H1 (cell line): Measurements from ENCODE around the gene C5AR1. TPM values are rescaled to one million over a fixed set of nuclear protein-coding genes. Genes with fewer than 3 reads are reported as not detected.

Experiments
- CTCF ChIA-PET: fragments of 300-600 bp; sonication (Branson Sonifier 250); formaldehyde crosslinking; loops from one replicate; lab custom pipeline; 2021; ENCODE audit not compliant: partially characterized antibody; lab: Charles Lee
- POLR2A ChIA-PET: fragments of 300-600 bp; sonication (Branson Sonifier 250); formaldehyde crosslinking; loops from one replicate; lab custom pipeline; 2021; ENCODE audit warnings: inconsistent platforms; ENCODE audit not compliant: partially characterized antibody; lab: Charles Lee
- DNase-seq, 2 experiments: peaks; one replicate each; pipeline versions ENCODE4 v3.0.0 to v3.0.0-alpha.2; 2010 to 2022; ENCODE audit warnings: low spot score in 2 of 2, low read depth in 1 of 2, mixed read lengths in 1 of 2
- FAIRE-seq: peaks from 2 replicates; lab custom pipeline; 2011; peaks lifted over from hg19 to GRCh38; lab: Jason Lieb, UNC
- H2AFZ ChIP-seq: 2 replicates; pipeline ENCODE4 v1.8.1; 2012; ENCODE audit warnings: low read length, inconsistent platforms
- H2AK5ac ChIP-seq: 2 replicates; pipeline ENCODE4 v1.6.1; 2013; ENCODE audit warnings: low read depth, low read length
- H2BK120ac ChIP-seq: replicated peaks from 2 replicates; pipeline ENCODE3; 2013; ENCODE audit warnings: low read depth, low read length, inconsistent platforms
- H2BK12ac ChIP-seq: 2 replicates; pipeline ENCODE4 v1.6.1; 2013; ENCODE audit warnings: low read depth, low read length
- H2BK15ac ChIP-seq: 2 replicates; pipeline ENCODE4 v1.6.1; 2013; ENCODE audit warnings: low read length
- H2BK20ac ChIP-seq: 2 replicates; pipeline ENCODE4 v1.6.1; 2013; ENCODE audit warnings: low read length
- H2BK5ac ChIP-seq: 2 replicates; pipeline ENCODE4 v1.6.1; 2013; ENCODE audit warnings: low read depth, low read length
- H3K14ac ChIP-seq: 2 replicates; pipeline ENCODE4 v1.6.1; 2013; ENCODE audit warnings: inconsistent platforms; ENCODE audit not compliant: insufficient read length
- H3K18ac ChIP-seq: 2 replicates; pipeline ENCODE4 v1.6.1; 2013; ENCODE audit warnings: low read length; ENCODE audit errors: extremely low read depth
- H3K23ac ChIP-seq: 2 replicates; pipeline ENCODE4 v1.6.1; 2013; ENCODE audit warnings: inconsistent platforms; ENCODE audit not compliant: insufficient read length
- H3K23me2 ChIP-seq: 2 replicates; pipeline ENCODE4 v1.6.1; 2013; ENCODE audit warnings: low read depth, low read length
- H3K27ac ChIP-seq: 2 replicates; pipeline ENCODE4 v1.6.1; 2011; ENCODE audit warnings: low read depth, low read length, inconsistent platforms
- H3K27me3 ChIP-seq, 4 experiments: replicated peaks in 1 of 4; 1 replicate in 1 of 4; 2 replicates in 3 of 4; pipeline versions ENCODE4 v1.6.1 to v1.8.1; 2011 to 2013; ENCODE audit warnings: low read length in 3 of 4, mild to moderate bottlenecking in 3 of 4, inconsistent platforms in 2 of 4, mixed read lengths in 2 of 4, moderate library complexity in 1 of 4; ENCODE audit not compliant: control insufficient read depth in 3 of 4, insufficient read depth in 3 of 4; ENCODE audit errors: extremely low read depth in 1 of 4
- H3K36me3 ChIP-seq, 4 experiments: 2 replicates each; pipeline versions ENCODE4 v1.6.1 to v1.8.1; 2011 to 2013; ENCODE audit warnings: mild to moderate bottlenecking in 4 of 4, low read length in 3 of 4, moderate library complexity in 2 of 4, control low read depth in 1 of 4, inconsistent platforms in 1 of 4; ENCODE audit not compliant: insufficient read depth in 4 of 4, control insufficient read depth in 2 of 4
- H3K4ac ChIP-seq: replicated peaks from 2 replicates; pipeline ENCODE3; 2013; ENCODE audit warnings: low read length, low read depth, mixed read lengths, inconsistent platforms; ENCODE audit not compliant: insufficient read length
- H3K4me1 ChIP-seq, 4 experiments: replicated peaks in 1 of 4; 1 replicate in 1 of 4; 2 replicates in 3 of 4; pipeline versions ENCODE4 v1.6.1 to v1.8.1; 2011 to 2013; ENCODE audit warnings: low read length in 3 of 4, inconsistent platforms in 2 of 4, mixed read lengths in 1 of 4; ENCODE audit not compliant: insufficient read depth in 4 of 4, control insufficient read depth in 3 of 4
- H3K4me2 ChIP-seq, 2 experiments: 2 replicates each; pipeline versions ENCODE4 v1.6.1 to v1.8.1; 2011 to 2013; ENCODE audit warnings: low read depth in 2 of 2, low read length in 2 of 2, control low read depth in 1 of 2, inconsistent platforms in 1 of 2, mild to moderate bottlenecking in 1 of 2; ENCODE audit not compliant: insufficient read depth in 1 of 2
- H3K4me3 ChIP-seq, 4 experiments: fragments of 200-600, 300-600 bp in 1 of 4; sonication (generic), shearing (Covaris generic), sonication (Bioruptor Twin) in 1 of 4; 2 replicates each; pipeline versions ENCODE4 v1.5.1 to v1.8.1; 2011 to 2016; ENCODE audit warnings: low read length in 4 of 4, low read depth in 3 of 4, control low read depth in 2 of 4, inconsistent platforms in 2 of 4, mild to moderate bottlenecking in 2 of 4, mixed read lengths in 1 of 4, moderate library complexity in 1 of 4; ENCODE audit not compliant: insufficient read depth in 2 of 4; ENCODE audit errors: extremely low read depth in 1 of 4
- H3K56ac ChIP-seq: replicated peaks from 2 replicates; pipeline ENCODE3; 2013; ENCODE audit warnings: low read depth, mild to moderate bottlenecking, mixed read lengths, low read length, inconsistent platforms; ENCODE audit not compliant: insufficient read length
- H3K79me1 ChIP-seq: 2 replicates; pipeline ENCODE4 v1.6.1; 2013; ENCODE audit warnings: low read depth, low read length, control low read depth
- H3K79me2 ChIP-seq, 2 experiments: 2 replicates each; pipeline versions ENCODE4 v1.6.1 to v1.8.1; 2012 to 2013; ENCODE audit warnings: low read length in 2 of 2, mild to moderate bottlenecking in 2 of 2, inconsistent platforms in 1 of 2; ENCODE audit not compliant: insufficient read depth in 2 of 2, control insufficient read depth in 1 of 2
- H3K9ac ChIP-seq, 4 experiments: replicated peaks in 1 of 4; 1 replicate in 1 of 4; 2 replicates in 3 of 4; pipeline versions ENCODE4 v1.6.1 to v1.8.1; 2011 to 2013; ENCODE audit warnings: low read depth in 3 of 4, low read length in 3 of 4, control low read depth in 2 of 4, mild to moderate bottlenecking in 2 of 4, moderate library complexity in 2 of 4, inconsistent platforms in 1 of 4; ENCODE audit errors: extremely low read depth in 1 of 4
- H3K9me3 ChIP-seq, 2 experiments: 2 replicates each; pipeline versions ENCODE4 v1.6.1 to v1.8.1; 2012 to 2013; ENCODE audit warnings: mild to moderate bottlenecking in 2 of 2, moderate library complexity in 2 of 2, control low read depth in 1 of 2, inconsistent platforms in 1 of 2, low read depth in 1 of 2, low read length in 1 of 2, mixed read lengths in 1 of 2; ENCODE audit not compliant: insufficient read depth in 2 of 2
- H4K20me1 ChIP-seq, 2 experiments: replicated peaks in 1 of 2; 2 replicates each; pipeline versions ENCODE3 to v1.8.1; 2011 to 2013; ENCODE audit warnings: inconsistent platforms in 2 of 2, low read length in 2 of 2, mild to moderate bottlenecking in 1 of 2; ENCODE audit not compliant: insufficient read depth in 2 of 2, control insufficient read depth in 1 of 2
- H4K5ac ChIP-seq: 2 replicates; pipeline ENCODE4 v1.6.1; 2013; ENCODE audit warnings: low read length, low read depth, mixed read lengths, inconsistent platforms; ENCODE audit not compliant: insufficient read length
- H4K8ac ChIP-seq: 2 replicates; pipeline ENCODE4 v1.8.0; 2013; ENCODE audit warnings: mild to moderate bottlenecking, moderate library complexity, low read length, inconsistent platforms; ENCODE audit not compliant: insufficient read depth; ENCODE audit errors: extremely low read depth
- H4K91ac ChIP-seq: replicated peaks from 2 replicates; pipeline ENCODE3; 2013; ENCODE audit warnings: low read length, mixed read lengths, inconsistent platforms; ENCODE audit not compliant: insufficient read length
- BACH1 ChIP-seq: IDR thresholded peaks from 2 replicates; pipeline ENCODE4 v1.6.1; 2012; ENCODE audit warnings: low read length, improper control_type of control experiment
- EGR1 ChIP-seq: IDR thresholded peaks from 2 replicates; pipeline ENCODE4 v1.6.1; 2011; ENCODE audit warnings: low read depth, low read length, borderline replicate concordance
- EP300 ChIP-seq, 2 experiments: IDR thresholded peaks; 1 replicate in 1 of 2; 2 replicates in 1 of 2; pipeline ENCODE4 v1.6.1; 2011 to 2012; ENCODE audit warnings: low read depth in 2 of 2, low read length in 2 of 2, mild to moderate bottlenecking in 2 of 2, borderline replicate concordance in 1 of 2, inconsistent platforms in 1 of 2, moderate library complexity in 1 of 2
- FOSL1 ChIP-seq: IDR thresholded peaks from 2 replicates; pipeline ENCODE4 v1.6.1; 2011; ENCODE audit warnings: mild to moderate bottlenecking, low read depth, low read length, moderate library complexity; ENCODE audit not compliant: insufficient read depth
- GABPA ChIP-seq: IDR thresholded peaks from 2 replicates; pipeline ENCODE4 v1.6.1; 2011; ENCODE audit warnings: mild to moderate bottlenecking, low read length, moderate library complexity, borderline replicate concordance; ENCODE audit not compliant: insufficient read depth
- PHF8 ChIP-seq: fragments of 200-600 bp; sonication (generic); conservative IDR thresholded peaks from 2 replicates; pipeline ENCODE4 v1.7.1; 2012; ENCODE audit warnings: low read depth, mild to moderate bottlenecking, inconsistent platforms, low read length, moderate library complexity
- POLR2A ChIP-seq, 2 experiments: IDR thresholded peaks; 1 replicate in 1 of 2; 2 replicates in 1 of 2; pipeline ENCODE4 v1.6.1; 2011; ENCODE audit warnings: low read depth in 2 of 2, low read length in 2 of 2, mild to moderate bottlenecking in 2 of 2; ENCODE audit errors: control extremely low read depth in 1 of 2
- RAD21 ChIP-seq, 2 experiments: IDR thresholded peaks in 1 of 2; conservative IDR thresholded peaks in 1 of 2; 2 replicates each; pipeline ENCODE4 v1.6.1; 2011; ENCODE audit warnings: low read depth in 2 of 2, low read length in 2 of 2, improper control_type of control experiment in 1 of 2, inconsistent platforms in 1 of 2, mild to moderate bottlenecking in 1 of 2, moderate library complexity in 1 of 2
- RBBP5 ChIP-seq: IDR thresholded peaks from 2 replicates; pipeline ENCODE4 v1.7.1; 2012; ENCODE audit warnings: low read depth, mild to moderate bottlenecking, inconsistent platforms, low read length, moderate library complexity, borderline replicate concordance
- SUZ12 ChIP-seq: fragments of 200-600 bp; sonication (generic); IDR thresholded peaks from 2 replicates; pipeline ENCODE4 v1.6.1; 2012; ENCODE audit warnings: mild to moderate bottlenecking, inconsistent platforms, low read length, moderate library complexity, mixed read lengths
- YY1 ChIP-seq: IDR thresholded peaks from 2 replicates; pipeline ENCODE4 v1.6.1; 2011; ENCODE audit warnings: low read depth, mild to moderate bottlenecking, low read length
- WGBS, 2 experiments: shearing (Covaris generic) in 1 of 2; methylation state at CpG; one replicate each; pipeline versions ENCODE4 v1.1.6 to v1.1.7; 2013 to 2015; ENCODE audit warnings: low lambda C conversion rate in 2 of 2, mixed read lengths in 2 of 2, inconsistent platforms in 1 of 2, low coverage in 1 of 2, missing lambda C conversion rate in 1 of 2; ENCODE audit not compliant: insufficient replicate concordance in 2 of 2, insufficient coverage in 1 of 2, insufficient read length in 1 of 2; ENCODE audit errors: extremely low coverage in 1 of 2, missing lambda C conversion rate in 1 of 2; 5-methylcytosine and 5-hydroxymethylcytosine counted together
- polyA plus RNA-seq, 7 experiments: library from polyadenylated mRNA; depleted of rRNA in 3 of 7; stranded (reverse) in 5 of 7; unstranded in 2 of 7; fragments of >200 nt in 5 of 7; fragments of 200-250 nt in 2 of 7; gene quantifications; 1 replicate in 5 of 7; 2 replicates in 1 of 7; 4 replicates in 1 of 7; pipeline versions ENCODE4 v1.2.1 to v1.2.3, GENCODE V29; 2011 to 2013; ENCODE audit warnings: missing spikeins in 2 of 7, mixed read lengths in 2 of 7
- total RNA-seq: library from RNA; stranded (reverse); fragmentation: NEBNext Ultra II Directional; extraction: Animal tissue kit (Norgen Biotek cat#: 25700); gene quantifications from 2 replicates; pipeline ENCODE4 v1.2.1, GENCODE V29; 2021
- TF ChIP-seq, protein P1 (sequence below): IDR thresholded peaks from 2 replicates; pipeline ENCODE4 v1.6.1; 2012; ENCODE audit warnings: inconsistent platforms

Gene C5AR1
- total and polyA plus RNA-seq, 2 of the 8 experiments (the other 6 are each of a cell fraction or from before 2014, with no cell fraction given) = 0.20 TPM; not detected in 1

DNA sequence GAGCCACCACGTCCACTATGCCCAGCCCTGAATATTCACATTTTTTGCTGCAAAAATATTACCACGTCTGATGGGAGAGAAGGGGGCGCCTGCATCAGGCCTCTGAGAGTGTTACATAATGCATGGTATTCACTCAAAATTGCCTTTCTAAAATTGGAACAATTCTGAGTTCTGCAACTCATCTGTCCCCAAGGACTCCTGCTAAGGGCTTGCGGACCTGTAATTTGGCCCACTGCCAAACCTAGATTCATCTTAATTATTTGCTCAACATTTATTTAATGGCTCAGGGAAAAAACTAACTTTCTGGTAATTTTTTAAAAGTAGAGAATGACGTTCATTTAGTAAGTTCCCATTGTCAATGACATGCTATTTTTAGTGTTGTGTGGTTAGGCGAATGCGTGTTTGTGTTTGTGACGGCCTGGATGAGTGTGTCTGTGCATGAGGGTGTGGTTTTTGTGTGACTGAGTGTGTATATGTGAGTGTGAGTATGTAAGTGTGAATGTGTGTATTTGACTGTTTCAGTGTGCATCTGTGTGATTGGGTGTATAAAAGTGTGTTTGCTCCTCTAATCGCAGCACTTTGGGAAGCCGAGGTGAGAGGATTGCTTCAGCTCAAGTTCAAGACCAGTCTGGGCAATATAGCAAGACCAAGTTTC lies 26.1 kb upstream of the C5AR1 start:
- no peak overlapping the region for H3K9ac ChIP-seq
- no peak overlapping the region for H2AFZ ChIP-seq
- H4K8ac ChIP-seq = no peak overlapping the region
- H2BK20ac ChIP-seq = no peak overlapping the region
- no peak overlapping the region for H3K23ac ChIP-seq
- no peaks in the 10 kb centered on the region for H3K79me1 ChIP-seq
- no peaks in the 10 kb centered on the region; a peak in 1 of 7 replicates for H3K27me3 ChIP-seq
- H3K27ac ChIP-seq = no peak overlapping the region
- H2BK12ac ChIP-seq = no peak overlapping the region
- H4K5ac ChIP-seq = no peak overlapping the region
- no peak overlapping the region for H3K4ac ChIP-seq
- no peak overlapping the region for H2BK5ac ChIP-seq
- no peaks in the 10 kb centered on the region for H4K20me1 ChIP-seq
- WGBS, 2 experiments = 85% methylated on average over 10 of the region's 10 CpGs; no CpG with 5 or more reads in 1 of the 2 experiments
- POLR2A ChIA-PET = interaction anchor here (0.9 to 1.3 kb wide), 2 partner anchors 9 kb away, joined by 3 to 5 read pairs; partner anchors contain the start of gene INAFM1
- H3K9me3 ChIP-seq = no peaks in the 10 kb centered on the region
- H3K18ac ChIP-seq = no peak overlapping the region
- H3K4me3 ChIP-seq = no peak overlapping the region
- H2BK15ac ChIP-seq = no peak overlapping the region
- H3K79me2 ChIP-seq = no peaks in the 10 kb centered on the region
- H3K23me2 ChIP-seq = no peaks in the 10 kb centered on the region
- no peak for DNase-seq
- H3K36me3 ChIP-seq = no peaks in the 10 kb centered on the region
- no peak overlapping the region for H2BK120ac ChIP-seq
- H3K14ac ChIP-seq = no peak overlapping the region
- CTCF ChIA-PET = interaction anchor here (0.7 to 7.2 kb wide), 5 partner anchors 8 to 149 kb away, joined by 4 to 90 read pairs (median 8); no protein-coding TSS in a partner anchor
- H3K4me1 ChIP-seq = no peaks in the 10 kb centered on the region
- no peak overlapping the region for H2AK5ac ChIP-seq
- no peak overlapping the region for H3K56ac ChIP-seq
- no peak for FAIRE-seq
- no peak overlapping the region for H4K91ac ChIP-seq
- no peak overlapping the region for H3K4me2 ChIP-seq
- no peak for TF ChIP-seq SUZ12
- TF ChIP-seq, protein P1, sequence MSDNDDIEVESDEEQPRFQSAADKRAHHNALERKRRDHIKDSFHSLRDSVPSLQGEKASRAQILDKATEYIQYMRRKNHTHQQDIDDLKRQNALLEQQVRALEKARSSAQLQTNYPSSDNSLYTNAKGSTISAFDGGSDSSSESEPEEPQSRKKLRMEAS = no peak
- TF ChIP-seq YY1 = no peak
- no peak for TF ChIP-seq PHF8
- TF ChIP-seq POLR2A (IDR thresholded peaks at IDR 0.05; ENCODE audit: control extremely low read depth in 1 of 2, low read depth in 2 of 2, low read length in 2 of 2) = no peak
- no peak for TF ChIP-seq RAD21 (IDR thresholded peaks at IDR 0.05 in 1 of 2, conservative IDR thresholded peaks at IDR 0.05 in 1 of 2; ENCODE audit: low read depth in 2 of 2, low read length in 2 of 2)
- TF ChIP-seq FOSL1 = no peak
- no peak for TF ChIP-seq EP300 (IDR thresholded peaks at IDR 0.05; ENCODE audit: borderline replicate concordance in 1 of 2, low read depth in 2 of 2, low read length in 2 of 2)
- TF ChIP-seq RBBP5 = no peak
- TF ChIP-seq GABPA = no peak
- no peak for TF ChIP-seq EGR1
- TF ChIP-seq BACH1 = no peak
